ENCODE data around the gene SH3TC1. TPM values are rescaled to one million over a fixed set of nuclear protein-coding genes. Genes with fewer than 3 reads are reported as not detected.

Gene SH3TC1
- polyA plus RNA-seq, 1 donor (not counting 4 experiments of a cell fraction or from before 2014, with no cell fraction given): 12.3 TPM

DNA sequence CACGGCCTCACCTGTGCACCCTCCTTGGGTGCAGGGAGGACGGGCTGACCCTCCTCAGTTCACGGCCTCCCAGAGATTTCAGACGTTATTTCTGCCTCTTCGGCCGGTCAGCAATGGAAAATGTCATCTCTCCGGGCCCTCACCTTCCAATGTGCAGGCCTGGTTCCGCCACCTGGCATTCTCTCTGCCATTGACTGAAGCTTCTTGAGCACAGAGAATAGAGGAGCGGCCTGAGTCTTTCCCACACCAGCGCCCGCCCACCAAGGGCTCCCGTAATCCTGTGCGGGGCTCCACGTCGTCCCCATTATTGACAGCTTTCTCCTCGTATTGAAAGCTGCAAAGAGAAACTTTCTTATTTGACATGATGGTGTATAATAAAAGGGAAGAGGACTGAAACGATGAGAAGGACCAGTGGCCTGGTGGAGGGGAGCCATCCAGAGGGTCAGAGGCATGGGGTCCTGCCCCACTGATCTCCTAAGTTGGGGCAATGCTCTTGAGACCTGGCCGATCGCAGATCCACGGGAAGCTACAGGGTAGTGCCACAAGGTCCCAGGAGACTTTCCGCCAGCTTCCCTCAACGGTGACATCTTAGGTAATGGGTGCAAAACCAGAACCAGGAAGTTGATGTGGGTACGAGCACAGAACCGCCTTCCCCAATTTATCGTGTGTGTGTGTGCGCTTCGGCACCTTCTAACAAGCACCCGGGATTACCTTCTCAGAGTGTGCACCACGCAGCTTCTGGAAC lies 91.0 kb downstream of the SH3TC1 start:
- Histone ChIP-seq H3K36me3 (ENCODE audit: control insufficient read depth in 2 of 2, extremely low read depth in 1 of 2, insufficient read depth in 2 of 2, low read length in 2 of 2) (no peaks in the 10 kb centered on the region), H2AFZ (ENCODE audit: control insufficient read depth, low read length) (no peak overlapping the region), H3K9me1 (ENCODE audit: control insufficient read depth, extremely low read depth, insufficient read depth, low read length) (no peaks in the 10 kb centered on the region), H4K20me1 (ENCODE audit: control insufficient read depth, extremely low read depth, insufficient read depth, low read length) (no peaks in the 10 kb centered on the region), H3K27me3 (ENCODE audit: control insufficient read depth, extremely low read depth, insufficient read depth, low read length) (peaks cover 11% of the 10 kb centered on the region), H3K4me2 (ENCODE audit: control insufficient read depth, extremely low read depth, insufficient read depth, low read depth, low read length) (no peak overlapping the region), H3K27ac (ENCODE audit: control insufficient read depth, insufficient read depth, low read length) (no peak overlapping the region), H3K79me2 (ENCODE audit: control insufficient read depth, insufficient read depth, low read length) (no peaks in the 10 kb centered on the region), H3K9ac (ENCODE audit: control insufficient read depth, extremely low read depth, insufficient read depth, low read length) (no peak overlapping the region), H3K4me1 (ENCODE audit: control insufficient read depth, extremely low read depth, insufficient read depth, low read length) (no peaks in the 10 kb centered on the region), H3K9me3 (ENCODE audit: control insufficient read depth, low read depth, low read length) (no peaks in the 10 kb centered on the region), H3K4me3 (ENCODE audit: control insufficient read depth in 2 of 3, extremely low read depth in 1 of 3, insufficient read depth in 2 of 3, low read depth in 1 of 3, low read length in 3 of 3) (no peak overlapping the region)
- TF ChIP-seq, protein P1, sequence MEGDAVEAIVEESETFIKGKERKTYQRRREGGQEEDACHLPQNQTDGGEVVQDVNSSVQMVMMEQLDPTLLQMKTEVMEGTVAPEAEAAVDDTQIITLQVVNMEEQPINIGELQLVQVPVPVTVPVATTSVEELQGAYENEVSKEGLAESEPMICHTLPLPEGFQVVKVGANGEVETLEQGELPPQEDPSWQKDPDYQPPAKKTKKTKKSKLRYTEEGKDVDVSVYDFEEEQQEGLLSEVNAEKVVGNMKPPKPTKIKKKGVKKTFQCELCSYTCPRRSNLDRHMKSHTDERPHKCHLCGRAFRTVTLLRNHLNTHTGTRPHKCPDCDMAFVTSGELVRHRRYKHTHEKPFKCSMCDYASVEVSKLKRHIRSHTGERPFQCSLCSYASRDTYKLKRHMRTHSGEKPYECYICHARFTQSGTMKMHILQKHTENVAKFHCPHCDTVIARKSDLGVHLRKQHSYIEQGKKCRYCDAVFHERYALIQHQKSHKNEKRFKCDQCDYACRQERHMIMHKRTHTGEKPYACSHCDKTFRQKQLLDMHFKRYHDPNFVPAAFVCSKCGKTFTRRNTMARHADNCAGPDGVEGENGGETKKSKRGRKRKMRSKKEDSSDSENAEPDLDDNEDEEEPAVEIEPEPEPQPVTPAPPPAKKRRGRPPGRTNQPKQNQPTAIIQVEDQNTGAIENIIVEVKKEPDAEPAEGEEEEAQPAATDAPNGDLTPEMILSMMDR (optimal IDR thresholded peaks at IDR 0.05 in 1 of 3, IDR thresholded peaks at IDR 0.05 in 1 of 3, conservative IDR thresholded peaks at IDR 0.05 in 1 of 3; ENCODE audit: extremely low read depth in 1 of 3, insufficient read depth in 2 of 3, low read length in 3 of 3): no peak
- no peak for TF ChIP-seq EZH2 (IDR thresholded peaks at IDR 0.05; ENCODE audit: low read length)
- DNase-seq (ENCODE audit: low read depth, low spot score): no peak
- no peak for FAIRE-seq
- dilution Hi-C loops (cut with MboI; ENCODE audit: extremely low pct_ligation_motif_present, low sequenced_read_pairs): no loop called here

DNA sequence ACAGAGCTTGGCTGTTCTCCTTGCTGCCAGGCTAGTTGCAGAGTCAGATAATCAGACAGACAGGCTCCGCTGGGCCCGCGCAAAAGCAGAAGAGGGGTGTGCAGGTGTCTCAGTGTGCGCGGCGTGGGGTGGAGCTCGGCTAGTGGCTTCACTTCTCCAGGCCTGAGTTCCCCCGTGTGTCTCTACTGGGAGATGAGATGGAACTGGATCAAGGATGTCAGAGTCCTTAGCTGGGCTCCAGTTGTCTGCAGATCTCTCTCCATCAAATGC lies 91.5 kb downstream of the SH3TC1 start:
- dilution Hi-C loops (cut with MboI; ENCODE audit: extremely low pct_ligation_motif_present, low sequenced_read_pairs): no loop called here
- TF ChIP-seq, protein P1 (optimal IDR thresholded peaks at IDR 0.05 in 1 of 3, IDR thresholded peaks at IDR 0.05 in 1 of 3, conservative IDR thresholded peaks at IDR 0.05 in 1 of 3; ENCODE audit: extremely low read depth in 1 of 3, insufficient read depth in 2 of 3, low read length in 3 of 3): no peak
- no peak for TF ChIP-seq EZH2 (IDR thresholded peaks at IDR 0.05; ENCODE audit: low read length)
- DNase-seq (ENCODE audit: low read depth, low spot score): no peak
- H3K9me3 ChIP-seq (ENCODE audit: control insufficient read depth, low read depth, low read length): no peaks in the 10 kb centered on the region
- no peaks in the 10 kb centered on the region for H3K4me1 ChIP-seq (ENCODE audit: control insufficient read depth, extremely low read depth, insufficient read depth, low read length)
- no peak for FAIRE-seq
- H4K20me1 ChIP-seq (ENCODE audit: control insufficient read depth, extremely low read depth, insufficient read depth, low read length): no peaks in the 10 kb centered on the region
- no peak overlapping the region for H3K9ac ChIP-seq (ENCODE audit: control insufficient read depth, extremely low read depth, insufficient read depth, low read length)
- no peak overlapping the region for H3K4me2 ChIP-seq (ENCODE audit: control insufficient read depth, extremely low read depth, insufficient read depth, low read depth, low read length)
- H3K79me2 ChIP-seq (ENCODE audit: control insufficient read depth, insufficient read depth, low read length): no peaks in the 10 kb centered on the region
- H3K27me3 ChIP-seq (ENCODE audit: control insufficient read depth, extremely low read depth, insufficient read depth, low read length): peaks cover 7% of the 10 kb centered on the region
- no peak overlapping the region for H2AFZ ChIP-seq (ENCODE audit: control insufficient read depth, low read length)
- H3K36me3 ChIP-seq (ENCODE audit: control insufficient read depth in 2 of 2, extremely low read depth in 1 of 2, insufficient read depth in 2 of 2, low read length in 2 of 2): no peaks in the 10 kb centered on the region
- no peak overlapping the region for H3K4me3 ChIP-seq (ENCODE audit: control insufficient read depth in 2 of 3, extremely low read depth in 1 of 3, insufficient read depth in 2 of 3, low read depth in 1 of 3, low read length in 3 of 3)
- H3K9me1 ChIP-seq (ENCODE audit: control insufficient read depth, extremely low read depth, insufficient read depth, low read length): no peaks in the 10 kb centered on the region
- no peak overlapping the region for H3K27ac ChIP-seq (ENCODE audit: control insufficient read depth, insufficient read depth, low read length)

Other genes with a start within 250 kb of the SH3TC1 start
- gene ABLIM2, start 40.5 kb upstream of the SH3TC1 start, polyA plus RNA-seq: 0.94 to 3.0 TPM (median 1.1 TPM) in 3 replicates
- not detected in 3 replicates for gene HTRA3, start 70.5 kb downstream of the SH3TC1 start, polyA plus RNA-seq
- 6.0 to 7.2 TPM (median 6.7 TPM) in 3 replicates for gene ACOX3, start 241.4 kb downstream of the SH3TC1 start, polyA plus RNA-seq
- gene TRMT44, start 241.5 kb downstream of the SH3TC1 start, polyA plus RNA-seq: 6.0 to 9.2 TPM (median 8.8 TPM) in 3 replicates

Data from keratinocyte (primary cell).